Prostate gland (tissue), 2 donors: ENCODE results near the gene CAPS2.

Source experiments
- CTCF ChIP-seq, 4 experiments: fragments of 200-600 bp in 2 of 4; fragments of 450-650 bp in 2 of 4; sonication (generic) in 2 of 4; IDR thresholded peaks; 1 replicate in 3 of 4; 2 replicates in 1 of 4; pipeline ENCODE4 v1.5.1; 2016 to 2019; ENCODE audit warnings: antibody characterized with exemption in 4 of 4, mild to moderate bottlenecking in 2 of 4, moderate library complexity in 2 of 4
- POLR2A ChIP-seq: fragments of 450-650 bp; IDR thresholded peaks from one replicate; pipeline ENCODE4 v1.6.1; 2016; ENCODE audit warnings: antibody characterized with exemption, mild to moderate bottlenecking

GRCh38 chr12:75315518-75315917, 14.6 kb downstream of the CAPS2 start:
- TF ChIP-seq POLR2A (no peak), CTCF (IDR thresholded peaks at IDR 0.05) (no peak)
